Bronchial epithelial cell (primary cell): Measurements from ENCODE around the gene MACO1. TPM values are rescaled to one million over a fixed set of nuclear protein-coding genes. Genes with fewer than 3 reads are reported as not detected.

Experiments
- DNase-seq: peaks from one replicate; pipeline ENCODE4 v3.0.0-alpha.2; 2010; ENCODE audit warnings: low read depth
- FAIRE-seq: peaks from 2 replicates; lab custom pipeline; 2011; peaks lifted over from hg19 to GRCh38; lab: Jason Lieb, UNC
- H3K27me3 ChIP-seq: 2 replicates; pipeline ENCODE4 v1.5.1; 2011; ENCODE audit warnings: low read length; ENCODE audit not compliant: control insufficient read depth, insufficient read depth
- H3K36me3 ChIP-seq: 2 replicates; pipeline ENCODE4 v1.5.1; 2011; ENCODE audit warnings: low read length; ENCODE audit not compliant: control insufficient read depth, insufficient read depth
- H3K4me3 ChIP-seq: 2 replicates; pipeline ENCODE4 v1.5.1; 2011; ENCODE audit warnings: mild to moderate bottlenecking, low read depth, low read length, control low read depth
- total RNA-seq: library from RNA; depleted of rRNA; stranded (reverse); fragments of >200 nt; gene quantifications from 2 replicates; pipeline ENCODE4 v1.2.1, GENCODE V29; 2014
- TF ChIP-seq, protein P1 (sequence below): IDR thresholded peaks from 2 replicates; pipeline ENCODE4 v1.5.1; 2011; ENCODE audit warnings: mild to moderate bottlenecking, moderate library complexity, low read length, control low read depth, inconsistent platforms; ENCODE audit not compliant: insufficient read depth, severe bottlenecking

The MACO1 gene
- total RNA-seq, 1 donor from 2014 or later: 17.4 TPM

GRCh38 chr1:25473653-25474225 lies 43.0 kb downstream of the MACO1 start:
- no peaks in the 10 kb centered on the region for H3K27me3 ChIP-seq
- DNase-seq (no peak), FAIRE-seq (no peak)

GRCh38 chr1:25474439-25475047 lies 43.8 kb downstream of the MACO1 start:
- FAIRE-seq (no peak), DNase-seq (no peak)
- Histone ChIP-seq H3K36me3 (no peaks in the 10 kb centered on the region), H3K4me3 (no peak overlapping the region), H3K27me3 (no peaks in the 10 kb centered on the region)
- TF ChIP-seq, protein P1, sequence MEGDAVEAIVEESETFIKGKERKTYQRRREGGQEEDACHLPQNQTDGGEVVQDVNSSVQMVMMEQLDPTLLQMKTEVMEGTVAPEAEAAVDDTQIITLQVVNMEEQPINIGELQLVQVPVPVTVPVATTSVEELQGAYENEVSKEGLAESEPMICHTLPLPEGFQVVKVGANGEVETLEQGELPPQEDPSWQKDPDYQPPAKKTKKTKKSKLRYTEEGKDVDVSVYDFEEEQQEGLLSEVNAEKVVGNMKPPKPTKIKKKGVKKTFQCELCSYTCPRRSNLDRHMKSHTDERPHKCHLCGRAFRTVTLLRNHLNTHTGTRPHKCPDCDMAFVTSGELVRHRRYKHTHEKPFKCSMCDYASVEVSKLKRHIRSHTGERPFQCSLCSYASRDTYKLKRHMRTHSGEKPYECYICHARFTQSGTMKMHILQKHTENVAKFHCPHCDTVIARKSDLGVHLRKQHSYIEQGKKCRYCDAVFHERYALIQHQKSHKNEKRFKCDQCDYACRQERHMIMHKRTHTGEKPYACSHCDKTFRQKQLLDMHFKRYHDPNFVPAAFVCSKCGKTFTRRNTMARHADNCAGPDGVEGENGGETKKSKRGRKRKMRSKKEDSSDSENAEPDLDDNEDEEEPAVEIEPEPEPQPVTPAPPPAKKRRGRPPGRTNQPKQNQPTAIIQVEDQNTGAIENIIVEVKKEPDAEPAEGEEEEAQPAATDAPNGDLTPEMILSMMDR: no peak

More at GRCh38 chr1:25473653-25474225, 43.0 kb downstream of the MACO1 start:
- TF ChIP-seq, protein P1: no peak
- H3K36me3 ChIP-seq: no peaks in the 10 kb centered on the region
- no peak overlapping the region for H3K4me3 ChIP-seq

DNA sequence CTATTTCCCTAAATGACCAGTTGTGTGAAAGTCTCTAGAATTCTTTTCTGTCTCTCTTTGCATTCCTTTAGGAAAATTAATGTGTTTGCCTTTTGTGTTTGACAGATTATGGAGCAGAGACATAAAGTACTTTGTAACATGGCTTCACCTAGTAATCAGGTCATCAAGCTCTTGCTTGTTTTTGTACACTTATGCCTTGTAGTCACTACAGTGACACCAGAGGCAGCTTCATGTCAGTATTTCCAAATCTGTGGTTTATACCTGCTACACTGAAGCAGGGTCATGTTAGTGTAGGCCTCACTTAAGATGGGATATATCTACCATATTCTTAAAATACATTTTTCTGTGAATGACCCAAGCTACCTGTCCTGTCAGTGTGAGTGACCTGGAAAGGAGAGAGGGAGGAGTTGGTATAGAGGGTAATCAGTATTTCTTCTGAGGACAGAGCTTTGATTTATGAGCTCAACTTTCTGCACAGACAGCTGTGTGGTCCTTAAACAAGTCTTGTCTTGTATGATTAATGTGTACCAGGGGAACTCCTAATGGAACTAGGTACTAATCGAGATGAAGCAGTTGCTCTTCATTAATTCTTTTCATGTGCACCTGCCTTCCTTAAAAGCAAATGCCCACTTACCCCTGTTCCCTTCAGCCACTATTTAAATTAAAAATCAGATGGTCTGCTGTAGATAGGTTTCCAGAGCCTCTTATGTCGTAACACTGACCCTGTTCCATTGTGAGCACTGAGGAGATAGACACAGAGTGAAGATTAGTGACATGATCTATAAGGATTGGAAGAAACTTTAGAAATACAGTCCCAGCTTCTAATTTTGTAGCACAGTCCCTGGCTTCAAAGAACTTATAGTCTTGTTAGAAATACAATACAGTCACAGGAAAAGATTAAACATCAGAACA lies 45.7 kb downstream of the MACO1 start:
- FAIRE-seq (no peak), DNase-seq (peak; percentile 70)
- no peak overlapping the region for H3K4me3 ChIP-seq
- TF ChIP-seq, protein P1: no peak
- no peaks in the 10 kb centered on the region for H3K36me3 ChIP-seq
- H3K27me3 ChIP-seq: no peaks in the 10 kb centered on the region

DNA sequence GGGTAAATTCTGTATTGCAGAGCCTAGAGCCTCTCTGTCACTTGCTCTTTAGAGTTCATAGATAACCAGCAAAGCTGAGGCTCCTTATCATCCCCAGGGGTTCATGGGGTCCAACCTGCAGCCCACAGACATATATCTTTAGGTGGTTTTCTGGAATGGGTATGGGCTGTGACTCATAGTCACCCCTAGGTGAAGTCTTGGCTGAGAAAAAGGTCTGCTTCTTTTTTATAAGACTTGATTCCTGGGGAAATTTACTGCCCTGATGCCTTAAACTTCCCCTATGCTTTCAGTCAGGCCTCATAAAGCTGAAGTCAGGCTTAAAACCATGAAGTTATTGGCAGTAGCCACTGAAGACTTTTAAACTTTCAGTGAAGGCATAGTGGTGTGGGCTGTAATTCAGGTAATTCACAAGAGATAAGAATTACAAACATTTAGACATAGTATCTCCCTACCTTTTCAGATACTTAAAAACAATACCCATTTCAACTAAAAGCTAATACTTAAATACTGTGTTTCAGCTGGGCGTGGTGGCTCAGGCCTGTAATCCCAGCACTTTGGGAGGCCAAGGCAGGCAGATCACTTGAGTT lies 46.8 kb downstream of the MACO1 start:
- DNase-seq: peak; percentile 30
- no peak for FAIRE-seq
- Histone ChIP-seq H3K27me3 (no peaks in the 10 kb centered on the region), H3K36me3 (no peaks in the 10 kb centered on the region), H3K4me3 (no peak overlapping the region)
- TF ChIP-seq, protein P1: no peak

GRCh38 chr1:25478633-25479032 lies 47.9 kb downstream of the MACO1 start:
- peak; percentile 80 for DNase-seq
- Histone ChIP-seq H3K36me3 (no peaks in the 10 kb centered on the region), H3K4me3 (no peak overlapping the region), H3K27me3 (no peaks in the 10 kb centered on the region)
- TF ChIP-seq, protein P1: no peak
- FAIRE-seq: no peak
